ENCODE measurements around the gene CALB2. TPM values are rescaled to one million over a fixed set of nuclear protein-coding genes. Genes with fewer than 3 reads are reported as not detected.

The CALB2 gene
- total and polyA plus RNA-seq, 2 of the 13 experiments (the other 11 are each of a cell fraction or from before 2014, with no cell fraction given) = 0.37 to 0.40 TPM

- TF ChIP-seq ZNF441 (CRISPR knock-in tag; IDR thresholded peaks at IDR 0.05; ENCODE audit: borderline replicate concordance) = peak; percentile 70
- peak; percentile 100 for TF ChIP-seq MAF1 (CRISPR knock-in tag; IDR thresholded peaks at IDR 0.05; ENCODE audit: borderline replicate concordance)
- TF ChIP-seq AGO2 (optimal IDR thresholded peaks at IDR 0.05; ENCODE audit: low read depth, low read length) = no peak
- peak; percentile 67; the same call in 1 of the 2 replicates for TF ChIP-seq ZSCAN22 (CRISPR knock-in tag; IDR thresholded peaks at IDR 0.05)
- TF ChIP-seq NFRKB (IDR thresholded peaks at IDR 0.05) = no peak
- TF ChIP-seq RBFOX2 (IDR thresholded peaks at IDR 0.05; ENCODE audit: low read depth, low read length) = no peak
- TF ChIP-seq TFDP1 (CRISPR knock-in tag; IDR thresholded peaks at IDR 0.05; ENCODE audit: borderline replicate concordance) = peak; percentile 78
- TF ChIP-seq ZNF616 (CRISPR knock-in tag; IDR thresholded peaks at IDR 0.05; ENCODE audit: low read depth) = peak; percentile 83; the same call in 1 of the 2 replicates
- peak; percentile 87 for TF ChIP-seq NFKB2 (CRISPR knock-in tag; IDR thresholded peaks at IDR 0.05; ENCODE audit: borderline replicate concordance)
- peak; percentile 9; the same call in 1 of the 2 replicates for TF ChIP-seq E2F2 (CRISPR knock-in tag; IDR thresholded peaks at IDR 0.05; ENCODE audit: borderline replicate concordance)
- TF ChIP-seq SCMH1 (CRISPR knock-in tag; IDR thresholded peaks at IDR 0.05; ENCODE audit: borderline replicate concordance) = no peak
- TF ChIP-seq HIVEP1 (CRISPR knock-in tag; IDR thresholded peaks at IDR 0.05) = peak; percentile 81
- peak; percentile 90 for TF ChIP-seq MIXL1 (CRISPR knock-in tag; IDR thresholded peaks at IDR 0.05)
- peak; percentile 92 for TF ChIP-seq ISL2 (CRISPR knock-in tag; IDR thresholded peaks at IDR 0.05)
- peak; percentile 99 for TF ChIP-seq ZFP90 (CRISPR knock-in tag; IDR thresholded peaks at IDR 0.05; ENCODE audit: borderline replicate concordance)
- peak; percentile 67 for TF ChIP-seq HNF1A (IDR thresholded peaks at IDR 0.05; ENCODE audit: low read depth)
- TF ChIP-seq HNF1A (CRISPR knock-in tag; IDR thresholded peaks at IDR 0.05; ENCODE audit: borderline replicate concordance) = peak; percentile 81; the same call in 1 of the 2 replicates
- peak; percentile 27 for TF ChIP-seq ZFAT (CRISPR knock-in tag; conservative IDR thresholded peaks at IDR 0.05)
- peak; percentile 76 for TF ChIP-seq XBP1 (CRISPR knock-in tag; IDR thresholded peaks at IDR 0.05)
- 0 out of 2 replicates have a peak, but pooled peaks have one; percentile 53 for TF ChIP-seq ZNF674 (CRISPR knock-in tag; IDR thresholded peaks at IDR 0.05; ENCODE audit: low read depth)
- TF ChIP-seq MXD3 (CRISPR knock-in tag; IDR thresholded peaks at IDR 0.05) = peak; percentile 79
- TF ChIP-seq ZNF761 (CRISPR knock-in tag; conservative IDR thresholded peaks at IDR 0.05) = peak; percentile 98
- no peak; the same call in none of the 2 replicates for TF ChIP-seq HOXD1 (CRISPR knock-in tag; IDR thresholded peaks at IDR 0.05)
- TF ChIP-seq TMF1 (CRISPR knock-in tag; IDR thresholded peaks at IDR 0.05; ENCODE audit: low read depth) = no peak; the same call in 1 of the 2 replicates
These were observed 67.8 kb downstream of the CALB2 start (continued) for GRCh38 chr16:71426069-71426879.
